ENCODE data around the gene PLPP2. TPM values are rescaled to one million over a fixed set of nuclear protein-coding genes. Genes with fewer than 3 reads are reported as not detected.

Gene PLPP2
- total and polyA plus RNA-seq, 2 of the 13 experiments (the other 11 are each of a cell fraction or from before 2014, with no cell fraction given) = not detected

GRCh38 chr19:325173-325936, 34.2 kb upstream of the PLPP2 start:
- Histone ChIP-seq H3K4me3 (replicated peaks in 1 of 3; ENCODE audit: insufficient read depth in 1 of 3, low read depth in 2 of 3, low read length in 3 of 3) (no peak overlapping the region), H4K20me1 (ENCODE audit: insufficient read depth, low read length) (peaks cover 2% of the 10 kb centered on the region; the same call in 1 of the 2 replicates), H3K9me3 (ENCODE audit: low read length) (peaks cover 9% of the 10 kb centered on the region), H3K4me1 (ENCODE audit: insufficient read depth, low read length) (no peaks in the 10 kb centered on the region), H3K4me2 (ENCODE audit: low read depth, low read length) (no peak overlapping the region), H3K9ac (ENCODE audit: insufficient read depth, low read depth, low read length) (no peak overlapping the region), H3K79me2 (ENCODE audit: insufficient read depth, low read length) (no peaks in the 10 kb centered on the region), H3K27ac (ENCODE audit: extremely low read length, insufficient read depth, low read length) (no peak overlapping the region), H2AFZ (ENCODE audit: low read length) (no peak overlapping the region), H3K36me3 (replicated peaks in 1 of 2; ENCODE audit: control insufficient read depth in 1 of 2, insufficient read depth in 2 of 2, low read length in 2 of 2) (peaks cover 35 to 76% of the 10 kb centered on the region in 2 experiments), H3K27me3 (ENCODE audit: control insufficient read depth in 1 of 2, insufficient read depth in 2 of 2, low read length in 2 of 2) (no peaks in the 10 kb centered on the region)
- ChIA-PET CTCF (ENCODE audit: low intra/inter-chr PET ratio, low total read pairs) (no interaction called here), POLR2A (no interaction called here)
- FAIRE-seq (no peak), DNase-seq (ENCODE audit: low spot score) (no peak), ATAC-seq (no peak; the same call in 1 of the 3 replicates)
- 97% methylated on average over 16 of the region's 24 CpGs for WGBS (ENCODE audit: low lambda C conversion rate)
- TF ChIP-seq FOXK1 (CRISPR knock-in tag; IDR thresholded peaks at IDR 0.05; ENCODE audit: borderline replicate concordance, low read depth) = no peak
- TF ChIP-seq ZNF740 (CRISPR knock-in tag; IDR thresholded peaks at IDR 0.05) = no peak
- TF ChIP-seq PAXIP1 (CRISPR knock-in tag; conservative IDR thresholded peaks at IDR 0.05) = no peak
- TF ChIP-seq HIVEP1 (CRISPR knock-in tag; IDR thresholded peaks at IDR 0.05) = no peak
- no peak for TF ChIP-seq SP1 (IDR thresholded peaks at IDR 0.05)
- no peak for TF ChIP-seq SP1 (CRISPR knock-in tag; IDR thresholded peaks at IDR 0.05)
- TF ChIP-seq ZBTB7A (CRISPR knock-in tag; IDR thresholded peaks at IDR 0.05) = no peak
- TF ChIP-seq TEAD3 (CRISPR knock-in tag; optimal IDR thresholded peaks at IDR 0.05; ENCODE audit: borderline replicate concordance) = no peak
- no peak for TF ChIP-seq BCL3 (CRISPR knock-in tag; IDR thresholded peaks at IDR 0.05)
- TF ChIP-seq ZNF362 (CRISPR knock-in tag; IDR thresholded peaks at IDR 0.05; ENCODE audit: borderline replicate concordance) = no peak
- TF ChIP-seq NFE2L1 (CRISPR knock-in tag; IDR thresholded peaks at IDR 0.05; ENCODE audit: borderline replicate concordance) = no peak
- TF ChIP-seq ZNF746 (CRISPR knock-in tag; IDR thresholded peaks at IDR 0.05) = no peak
- TF ChIP-seq ELF1 (CRISPR knock-in tag; IDR thresholded peaks at IDR 0.05) = no peak
- no TSS peak for BruUV-seq (replicated peaks)
- in situ Hi-C loops (cut with HindIII; ENCODE audit: extremely low pct_ligation_motif_present, low pct_unique_long_range_greater_than_20kb) (no loop called here), intact Hi-C loops (cut with micrococcal nuclease; ENCODE audit: unreplicated experiment) (no loop called here)
